GM19397 (cell line): Measurements from ENCODE around the gene ARHGAP15.

ENCODE experiments used
- ATAC-seq: cut with Tn5 transposase; IDR thresholded peaks from one replicate; pipeline ENCODE4 v1.9.1; 2021; ENCODE audit warnings: mild to moderate bottlenecking, moderate library complexity; ENCODE audit not compliant: unreplicated experiment

The ARHGAP15 gene

GRCh38 chr2:143219266-143219665 lies 90.0 kb downstream of the ARHGAP15 start:
- no peak for ATAC-seq

DNA sequence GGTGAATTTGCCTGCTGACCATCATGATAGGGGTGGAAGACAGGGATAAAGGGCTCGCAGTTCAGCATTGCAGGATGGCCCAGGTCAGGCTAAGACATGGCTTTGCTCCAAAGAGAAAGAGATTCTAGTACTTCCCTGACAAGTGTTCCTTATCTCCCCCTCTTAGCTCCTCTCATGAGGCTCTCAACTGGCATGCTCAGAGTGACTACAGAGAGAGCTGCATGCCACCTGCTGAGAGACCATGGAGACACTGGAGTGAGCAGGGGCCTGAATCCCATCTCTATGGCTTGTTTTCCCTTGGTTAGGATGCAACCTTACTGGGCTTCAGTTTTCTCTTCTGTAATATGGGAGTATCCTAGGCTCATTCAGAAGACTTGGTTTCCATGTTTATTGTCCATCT lies 94.3 kb downstream of the ARHGAP15 start:
- ATAC-seq: no peak

- no peak for ATAC-seq
These were observed 96.7 kb downstream of the ARHGAP15 start for GRCh38 chr2:143225931-143226330.

GRCh38 chr2:143226714-143227541 lies 97.7 kb downstream of the ARHGAP15 start:
- ATAC-seq: no peak

DNA sequence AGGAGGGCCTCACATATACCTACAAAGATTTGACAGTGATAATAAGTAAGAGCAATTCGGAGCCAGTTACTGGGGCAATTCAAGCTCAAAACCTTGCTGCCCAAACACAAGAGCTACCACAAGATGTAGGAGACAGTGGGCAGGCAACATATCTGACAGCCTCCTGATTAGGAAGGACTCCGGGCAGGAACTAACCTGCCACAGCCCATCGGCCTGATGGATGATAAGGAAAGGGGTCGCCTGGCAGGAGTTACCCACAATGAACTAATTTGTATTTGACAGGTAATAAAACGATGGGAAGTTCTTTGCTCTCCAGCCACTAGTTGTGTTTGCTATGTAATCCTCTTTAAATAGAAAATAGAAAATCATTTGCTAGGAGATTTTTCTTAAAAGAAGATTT lies 100.2 kb downstream of the ARHGAP15 start:
- no peak for ATAC-seq

DNA sequence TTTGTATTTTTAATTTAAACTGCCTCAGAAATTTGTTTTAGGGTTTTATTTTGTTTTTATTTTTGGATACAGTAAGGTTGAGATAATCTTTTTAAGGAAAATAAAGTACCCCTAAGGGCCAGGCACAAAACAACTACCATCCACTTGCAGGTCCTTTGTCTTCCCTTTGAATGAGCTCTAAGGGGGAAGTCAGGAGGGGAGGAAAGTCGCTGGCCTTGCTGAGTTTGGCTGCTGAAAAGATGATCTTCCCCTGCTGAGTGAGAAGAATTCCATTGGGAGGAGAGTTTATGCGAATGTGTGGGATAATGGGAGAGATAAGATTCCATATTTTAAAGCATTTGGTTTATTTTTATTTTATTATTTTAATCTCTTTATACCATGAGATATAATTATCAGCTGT lies 100.7 kb downstream of the ARHGAP15 start:
- ATAC-seq: no peak

DNA sequence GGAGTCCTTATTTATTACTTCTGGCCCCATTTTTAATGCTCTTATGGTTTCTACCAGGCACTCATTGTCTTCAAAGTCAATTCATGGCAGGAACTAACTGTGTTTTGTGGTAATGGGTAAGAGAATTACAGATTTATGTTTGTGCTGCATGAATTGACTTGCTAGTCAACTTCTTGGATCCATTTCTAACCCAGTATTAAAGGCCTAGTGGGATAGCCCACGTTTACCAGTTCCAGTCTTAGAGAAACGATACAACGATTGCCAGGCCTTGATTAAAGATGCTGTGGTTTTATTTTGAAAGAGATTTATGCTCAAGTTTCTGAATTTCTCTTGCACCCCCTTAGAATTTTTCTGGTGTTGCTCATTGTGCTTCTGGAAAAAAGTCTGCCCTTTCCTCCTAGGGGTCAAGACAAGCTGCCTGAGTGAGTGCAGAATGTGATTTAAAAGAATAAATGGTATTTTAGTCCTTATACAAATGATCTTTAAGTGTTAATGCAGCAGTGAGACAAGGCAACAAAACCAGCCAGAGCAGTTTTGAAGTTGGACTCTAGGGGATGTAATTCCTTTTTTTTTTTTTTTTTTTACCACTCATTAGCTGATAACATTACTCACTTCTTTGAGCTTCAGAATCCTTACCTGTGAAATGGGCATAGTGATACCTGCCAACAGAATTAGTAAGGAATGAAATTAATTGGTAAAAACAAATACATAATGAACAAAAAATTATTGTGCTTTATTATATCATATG lies 101.5 kb downstream of the ARHGAP15 start:
- no peak for ATAC-seq

DNA sequence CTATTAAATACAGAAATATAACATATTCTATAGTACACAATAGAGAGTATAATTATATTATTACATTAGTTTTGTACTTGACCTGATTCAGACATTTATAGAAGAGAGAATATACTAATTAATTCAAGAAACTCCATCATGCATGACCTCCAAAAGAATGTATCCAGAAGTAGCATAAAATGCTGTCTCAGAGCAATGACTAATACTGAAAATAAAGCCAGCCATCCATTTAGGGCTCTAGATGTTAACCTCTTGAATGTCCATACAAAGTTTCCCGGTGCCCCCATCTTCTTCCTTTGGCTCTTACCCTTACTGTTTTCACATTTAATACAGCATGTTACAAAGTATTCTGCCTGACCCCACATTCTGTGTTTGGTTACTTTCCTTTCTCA lies 102.0 kb downstream of the ARHGAP15 start:
- ATAC-seq: no peak

GRCh38 chr2:143237146-143237777 lies 108.0 kb downstream of the ARHGAP15 start:
- no peak for ATAC-seq

- ATAC-seq: no peak
These were observed 112.3 kb downstream of the ARHGAP15 start for GRCh38 chr2:143241403-143242088.

DNA sequence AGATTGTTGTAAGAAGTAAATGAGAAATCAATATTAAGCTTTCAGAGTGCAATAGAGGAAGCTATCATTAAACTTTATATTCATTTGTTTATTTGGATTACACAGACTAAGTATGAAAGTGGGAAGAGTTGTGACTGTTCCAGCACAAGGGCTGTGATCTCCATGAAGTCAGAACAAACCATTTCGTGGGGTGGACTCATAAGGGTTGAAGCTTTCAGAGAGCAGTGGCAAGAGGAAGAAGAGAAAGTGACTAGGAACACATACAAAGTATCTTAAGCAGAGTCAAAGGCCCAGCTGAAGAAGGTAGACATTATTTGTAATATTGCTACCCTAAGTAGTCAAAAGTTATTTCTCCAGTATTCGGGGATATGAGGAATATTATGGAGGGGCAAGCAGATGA lies 117.0 kb downstream of the ARHGAP15 start:
- no peak for ATAC-seq

GRCh38 chr2:143246815-143247744 lies 117.9 kb downstream of the ARHGAP15 start:
- no peak for ATAC-seq

DNA sequence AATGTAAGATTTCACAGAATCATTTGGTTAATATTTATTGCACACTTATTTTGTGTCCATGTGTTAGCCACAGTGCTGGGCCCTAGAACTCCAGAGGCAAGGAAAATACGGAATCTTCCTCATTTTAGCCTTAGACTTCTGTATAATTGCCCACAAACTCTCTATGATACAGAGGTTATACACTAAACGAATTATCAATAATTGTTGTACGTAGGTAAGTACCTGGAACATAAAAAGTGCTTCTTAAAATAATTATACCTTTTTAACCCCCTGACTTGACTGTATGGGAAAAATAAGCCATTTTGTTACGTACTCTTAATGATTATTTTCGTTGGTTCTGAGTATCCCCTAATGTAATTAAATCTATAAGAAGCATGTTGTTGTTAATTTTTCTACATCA lies 119.4 kb downstream of the ARHGAP15 start:
- ATAC-seq: no peak

GRCh38 chr2:143251681-143252080 lies 122.5 kb downstream of the ARHGAP15 start:
- no peak for ATAC-seq

- no peak for ATAC-seq
These were observed 123.1 kb downstream of the ARHGAP15 start for GRCh38 chr2:143252138-143252907.

- no peak for ATAC-seq
These were observed 124.9 kb downstream of the ARHGAP15 start for GRCh38 chr2:143254110-143254509.

- no peak for ATAC-seq
These were observed 125.9 kb downstream of the ARHGAP15 start for GRCh38 chr2:143255086-143255485.

GRCh38 chr2:143255899-143256298 lies 126.7 kb downstream of the ARHGAP15 start:
- no peak for ATAC-seq

DNA sequence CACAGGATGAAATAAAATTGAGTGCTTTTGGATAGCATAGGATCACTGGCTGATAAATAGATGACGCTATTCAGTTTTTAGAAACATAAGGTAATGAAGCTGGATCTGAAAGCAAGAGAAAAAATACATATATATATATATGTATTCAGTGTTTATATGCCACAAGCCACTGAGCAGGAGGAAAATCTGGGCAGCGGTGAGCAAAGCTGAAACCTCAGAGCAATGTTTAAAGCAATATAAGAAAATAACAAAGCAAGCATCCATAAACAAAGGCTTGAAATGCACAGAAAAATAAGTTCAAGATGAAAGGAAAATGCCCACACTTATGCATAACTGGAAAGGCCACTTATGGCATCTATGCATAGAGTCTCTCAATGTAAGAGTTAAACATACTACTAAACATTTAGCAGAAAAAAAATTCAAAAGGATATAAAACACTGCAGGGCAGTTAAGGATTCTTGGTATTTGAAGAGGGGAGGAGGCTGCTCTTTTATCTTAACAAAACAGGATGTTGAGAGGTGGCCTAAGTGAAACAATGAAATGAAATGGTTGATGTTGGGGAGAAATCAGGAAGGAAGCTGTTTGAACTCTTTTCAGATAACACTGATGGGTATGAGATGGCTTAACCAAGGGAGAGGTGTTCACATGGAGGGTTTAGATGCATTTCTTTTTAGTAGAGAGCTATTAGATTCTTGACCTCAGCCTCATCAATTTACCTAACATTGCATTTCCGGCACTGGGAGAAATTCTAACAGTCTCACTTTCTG lies 129.1 kb downstream of the ARHGAP15 start:
- ATAC-seq: no peak
